SU-DHL-6 (cell line): Measurements from ENCODE around the gene ASB2.

Experiments used
- H2AFZ ChIP-seq: fragments of 200-600 bp; sonication (generic); 2 replicates; pipeline ENCODE4 v1.6.1; 2014; ENCODE audit warnings: low read depth, mild to moderate bottlenecking, moderate library complexity, mixed read lengths, antibody characterized with exemption, low read length; ENCODE audit not compliant: severe bottlenecking
- H3F3A ChIP-seq: fragments of 200-600 bp; shearing (Covaris generic); 2 replicates; pipeline ENCODE4 v1.6.0; 2016; ENCODE audit warnings: antibody characterized with exemption, mild to moderate bottlenecking; ENCODE audit not compliant: insufficient read depth
- H3K27ac ChIP-seq: fragments of 200-600 bp; sonication (generic); 2 replicates; pipeline ENCODE4 v1.5.1; 2016; ENCODE audit warnings: low read depth, mild to moderate bottlenecking, low read length, moderate library complexity, mixed read lengths
- H3K27me3 ChIP-seq: fragments of 200-600 bp; sonication (generic), shearing (Covaris generic); 2 replicates; pipeline ENCODE4 v1.6.0; 2014; ENCODE audit warnings: mild to moderate bottlenecking, low read length
- H3K36me3 ChIP-seq: fragments of 200-600 bp; sonication (generic); 2 replicates; pipeline ENCODE4 v1.6.1; 2014; ENCODE audit warnings: mild to moderate bottlenecking, low read length, mixed read lengths
- H3K4me2 ChIP-seq: fragments of 300-600, 200-600 bp; shearing (Covaris generic), sonication (generic); 2 replicates; pipeline ENCODE4 v1.6.0; 2014; ENCODE audit warnings: low read length, low read depth, mild to moderate bottlenecking; ENCODE audit not compliant: poor library complexity, severe bottlenecking
- H3K4me3 ChIP-seq: fragments of 200-600 bp; sonication (generic); 2 replicates; pipeline ENCODE4 v1.5.1; 2014; ENCODE audit warnings: antibody characterized with exemption, low read length, mild to moderate bottlenecking, mixed read lengths; ENCODE audit not compliant: insufficient read depth, poor library complexity, severe bottlenecking
- H3K79me2 ChIP-seq: fragments of 200-600 bp; sonication (generic); 2 replicates; pipeline ENCODE4 v1.6.1; 2014; ENCODE audit warnings: mild to moderate bottlenecking, low read length, moderate library complexity; ENCODE audit not compliant: insufficient read depth
- H3K9ac ChIP-seq: fragments of 200-600 bp; sonication (generic); 2 replicates; pipeline ENCODE4 v1.7.0; 2014; ENCODE audit warnings: mild to moderate bottlenecking, low read length
- H3K9me2 ChIP-seq: fragments of 200-600 bp; sonication (generic); replicated peaks from 2 replicates; pipeline ENCODE4 v1.6.1; 2014; ENCODE audit warnings: low read length; ENCODE audit not compliant: insufficient read depth
- H3K9me3 ChIP-seq: fragments of 200-600 bp; sonication (generic); 2 replicates; pipeline ENCODE4 v1.6.1; 2014; ENCODE audit warnings: low read length, mixed read lengths; ENCODE audit not compliant: insufficient read depth
- H4K20me1 ChIP-seq: fragments of 200-600 bp; sonication (generic); 2 replicates; pipeline ENCODE4 v1.6.1; 2014; ENCODE audit warnings: low read depth, mild to moderate bottlenecking, antibody characterized with exemption, low read length, moderate library complexity, mixed read lengths
- EZH2phosphoT487 ChIP-seq: fragments of 200-600 bp; sonication (generic), shearing (Covaris generic); conservative IDR thresholded peaks from 2 replicates; pipeline ENCODE4 v1.6.1; 2018; ENCODE audit warnings: mild to moderate bottlenecking, antibody characterized with exemption, low read length, moderate library complexity, mixed read lengths
- TF ChIP-seq, protein P1 (sequence below): fragments of 200-600 bp; sonication (generic); IDR thresholded peaks from one replicate; pipeline ENCODE4 v1.5.1; 2017; ENCODE audit warnings: antibody characterized with exemption, mild to moderate bottlenecking, low read length, moderate library complexity; ENCODE audit not compliant: insufficient read depth, poor library complexity, severe bottlenecking

ASB2 gene

DNA sequence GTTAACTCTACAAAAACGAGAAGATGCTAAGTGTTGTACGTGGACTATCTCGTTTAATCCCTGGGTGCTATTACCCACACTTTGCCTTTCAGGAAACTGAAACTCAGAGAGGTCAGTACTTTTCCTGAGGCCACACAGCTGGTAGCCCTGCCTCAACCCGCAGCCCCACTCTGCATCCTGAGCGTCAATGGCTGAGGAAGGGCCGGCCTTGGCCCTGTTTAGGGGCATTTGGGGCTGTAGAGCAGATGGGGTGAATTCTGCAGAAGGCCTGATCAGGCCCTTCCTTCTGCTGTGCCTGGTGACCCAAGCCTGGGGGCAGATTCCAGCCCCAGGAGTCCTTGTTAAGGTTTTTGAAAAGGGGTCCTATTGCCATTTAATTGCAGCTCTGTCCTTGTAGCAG is 17.0 kb upstream of the ASB2 start:
- Histone ChIP-seq H3K4me3 (no peak overlapping the region), H3K27ac (no peak overlapping the region), H3K27me3 (no peaks in the 10 kb centered on the region), H3K36me3 (no peaks in the 10 kb centered on the region), H3F3A (no peaks in the 10 kb centered on the region), H3K79me2 (no peaks in the 10 kb centered on the region), H3K9me2 (no peaks in the 10 kb centered on the region), H3K4me2 (no peak overlapping the region), H3K9me3 (no peaks in the 10 kb centered on the region), H3K9ac (no peak overlapping the region), H4K20me1 (no peaks in the 10 kb centered on the region), H2AFZ (no peak overlapping the region)
- TF ChIP-seq, protein P1, sequence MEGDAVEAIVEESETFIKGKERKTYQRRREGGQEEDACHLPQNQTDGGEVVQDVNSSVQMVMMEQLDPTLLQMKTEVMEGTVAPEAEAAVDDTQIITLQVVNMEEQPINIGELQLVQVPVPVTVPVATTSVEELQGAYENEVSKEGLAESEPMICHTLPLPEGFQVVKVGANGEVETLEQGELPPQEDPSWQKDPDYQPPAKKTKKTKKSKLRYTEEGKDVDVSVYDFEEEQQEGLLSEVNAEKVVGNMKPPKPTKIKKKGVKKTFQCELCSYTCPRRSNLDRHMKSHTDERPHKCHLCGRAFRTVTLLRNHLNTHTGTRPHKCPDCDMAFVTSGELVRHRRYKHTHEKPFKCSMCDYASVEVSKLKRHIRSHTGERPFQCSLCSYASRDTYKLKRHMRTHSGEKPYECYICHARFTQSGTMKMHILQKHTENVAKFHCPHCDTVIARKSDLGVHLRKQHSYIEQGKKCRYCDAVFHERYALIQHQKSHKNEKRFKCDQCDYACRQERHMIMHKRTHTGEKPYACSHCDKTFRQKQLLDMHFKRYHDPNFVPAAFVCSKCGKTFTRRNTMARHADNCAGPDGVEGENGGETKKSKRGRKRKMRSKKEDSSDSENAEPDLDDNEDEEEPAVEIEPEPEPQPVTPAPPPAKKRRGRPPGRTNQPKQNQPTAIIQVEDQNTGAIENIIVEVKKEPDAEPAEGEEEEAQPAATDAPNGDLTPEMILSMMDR = no peak
- TF ChIP-seq EZH2phosphoT487 = no peak

DNA sequence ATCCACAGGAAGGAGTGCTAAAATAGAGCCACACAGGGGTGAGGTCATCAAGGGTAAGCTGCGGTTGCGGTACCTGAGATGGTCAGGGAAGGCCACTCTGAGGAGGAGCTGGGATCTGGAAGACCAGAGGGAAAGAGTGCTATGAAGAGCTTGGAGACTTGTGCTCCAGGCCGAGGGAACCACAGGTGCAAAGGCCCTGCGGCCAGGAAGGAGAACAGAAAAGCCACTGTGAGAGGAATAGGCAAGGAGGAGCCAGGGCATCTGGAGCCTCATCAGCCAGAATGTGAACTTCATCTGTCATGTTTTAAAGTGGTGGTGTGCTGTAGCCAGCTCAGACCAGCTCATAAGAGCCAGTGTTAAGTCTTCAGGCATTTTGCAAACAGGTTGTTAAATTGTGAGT is 15.3 kb upstream of the ASB2 start:
- no peaks in the 10 kb centered on the region for H3K9me2 ChIP-seq
- no peak overlapping the region for H3K4me2 ChIP-seq
- no peaks in the 10 kb centered on the region for H3K27me3 ChIP-seq
- no peak overlapping the region for H3K27ac ChIP-seq
- TF ChIP-seq, protein P1 = no peak
- TF ChIP-seq EZH2phosphoT487 = no peak
- no peak overlapping the region for H2AFZ ChIP-seq
- no peaks in the 10 kb centered on the region for H3K9me3 ChIP-seq
- H3K79me2 ChIP-seq = no peaks in the 10 kb centered on the region
- no peaks in the 10 kb centered on the region for H3K36me3 ChIP-seq
- H3K9ac ChIP-seq = no peak overlapping the region
- H3K4me3 ChIP-seq = no peak overlapping the region
- no peaks in the 10 kb centered on the region for H4K20me1 ChIP-seq
- H3F3A ChIP-seq = no peaks in the 10 kb centered on the region

DNA sequence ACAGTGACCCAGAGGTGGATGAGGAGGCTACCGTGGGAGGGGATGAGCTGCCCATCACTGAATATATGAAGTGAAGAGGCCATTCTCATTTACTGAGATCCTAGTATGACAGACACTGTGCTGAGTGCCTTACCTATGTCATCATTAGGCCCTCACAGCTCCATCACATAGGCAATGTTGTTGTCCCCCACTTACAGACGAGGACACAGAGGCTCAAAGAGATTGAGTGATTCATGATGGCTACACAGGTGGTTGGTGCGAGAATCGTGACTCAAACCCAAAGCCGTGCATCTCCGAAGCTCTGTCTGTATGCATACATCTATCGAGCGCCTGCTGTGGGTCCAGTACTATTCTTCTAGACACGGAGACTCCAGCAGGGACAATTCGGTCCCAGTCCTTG is 14.8 kb upstream of the ASB2 start:
- Histone ChIP-seq H3K9me3 (no peaks in the 10 kb centered on the region), H3K79me2 (no peaks in the 10 kb centered on the region), H3K9ac (no peak overlapping the region), H3K4me2 (no peak overlapping the region), H4K20me1 (no peaks in the 10 kb centered on the region), H3F3A (no peaks in the 10 kb centered on the region), H3K27ac (no peak overlapping the region), H3K36me3 (no peaks in the 10 kb centered on the region), H3K4me3 (no peak overlapping the region), H3K27me3 (no peaks in the 10 kb centered on the region), H3K9me2 (no peaks in the 10 kb centered on the region), H2AFZ (no peak overlapping the region)
- no peak for TF ChIP-seq EZH2phosphoT487
- TF ChIP-seq, protein P1 = no peak

DNA sequence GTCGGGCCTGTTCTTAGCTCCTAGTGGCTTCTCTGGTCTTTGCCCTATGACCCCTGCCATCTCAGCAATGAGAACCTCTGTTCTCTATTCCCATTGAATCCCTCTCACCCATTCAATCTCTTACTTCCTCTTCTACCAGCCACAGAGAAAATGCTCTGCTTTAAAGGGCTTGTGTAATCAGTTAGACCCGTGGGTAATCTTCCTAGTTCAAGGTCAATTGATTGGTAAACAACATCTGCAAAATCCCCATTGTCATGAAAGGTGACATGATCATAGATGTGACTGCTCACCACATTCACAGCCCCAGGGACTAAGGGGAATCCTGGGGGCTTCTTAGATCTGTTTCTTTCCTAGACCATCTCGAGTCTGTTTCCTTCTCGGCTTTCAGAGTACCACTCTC is 13.6 kb upstream of the ASB2 start:
- Histone ChIP-seq H3K9ac (no peak overlapping the region), H3K27ac (no peak overlapping the region), H4K20me1 (no peaks in the 10 kb centered on the region), H3K4me3 (no peak overlapping the region), H3K79me2 (no peaks in the 10 kb centered on the region), H3K27me3 (no peaks in the 10 kb centered on the region), H3K36me3 (no peaks in the 10 kb centered on the region), H3F3A (no peaks in the 10 kb centered on the region), H3K9me3 (no peaks in the 10 kb centered on the region), H3K4me2 (no peak overlapping the region), H2AFZ (no peak overlapping the region), H3K9me2 (no peaks in the 10 kb centered on the region)
- no peak for TF ChIP-seq EZH2phosphoT487
- TF ChIP-seq, protein P1 = no peak
